GM12878 (cell line): Measurements from ENCODE around the gene TGFB1I1. TPM values are rescaled to one million over a fixed set of nuclear protein-coding genes. Genes with fewer than 3 reads are reported as not detected.

Experiments
- ATAC-seq: fragments of 200-7000 bp; cut with Tn5 transposase; 3 replicates; pipeline ENCODE4 v1.9.1; 2020; ENCODE audit warnings: mild to moderate bottlenecking, moderate library complexity
- BruUV-seq: library from RNA; stranded (reverse); fragments of 400-500 nt; replicated peaks from 2 replicates; lab custom pipeline; 2021; lab: Mats Ljungman, UMichigan
- CTCF ChIA-PET: fragments of 300-600 bp; sonication (Branson Sonifier 250); formaldehyde crosslinking; extraction: SDS; loops from one replicate; lab custom pipeline; 2021; ENCODE audit warnings: inconsistent platforms; lab: Yijun Ruan, JAX
- POLR2A ChIA-PET: fragments of 350-600 bp; formaldehyde crosslinking; extraction: SDS; loops from one replicate; lab custom pipeline; 2021; ENCODE audit warnings: inconsistent platforms; lab: Charles Lee
- RAD21 ChIA-PET: fragments of 300-600 bp; sonication (Branson Sonifier 250); formaldehyde crosslinking; loops from one replicate; lab custom pipeline; 2023; ENCODE audit warnings: antibody characterized with exemption; ENCODE audit not compliant: unreplicated experiment; lab: Charles Lee
- SMC1A ChIA-PET: fragments of 300-600 bp; sonication (Branson Sonifier 250); formaldehyde crosslinking; loops from one replicate; lab custom pipeline; 2023; ENCODE audit not compliant: unreplicated experiment, uncharacterized antibody; lab: Charles Lee
- DNase-seq: peaks from one replicate; pipeline ENCODE4 v3.0.0-alpha.2; 2011; ENCODE audit warnings: low read depth, low spot score
- FAIRE-seq: peaks from 3 replicates; lab custom pipeline; 2011; peaks lifted over from hg19 to GRCh38; lab: Jason Lieb, UNC
- H2AFZ ChIP-seq: 2 replicates; pipeline ENCODE4 v1.6.0; 2011; ENCODE audit warnings: low read depth, low read length, control low read depth; ENCODE audit not compliant: control insufficient read depth
- H3K27ac ChIP-seq: 2 replicates; pipeline ENCODE4 v1.5.1; 2011; ENCODE audit warnings: control low read depth; ENCODE audit not compliant: control insufficient read depth, insufficient read depth
- H3K27me3 ChIP-seq, 2 experiments: replicated peaks in 1 of 2; 2 replicates each; pipeline versions ENCODE4 v1.6.0 to v1.6.1; 2011; ENCODE audit warnings: low read length in 1 of 2; ENCODE audit not compliant: control insufficient read depth in 2 of 2, insufficient read depth in 2 of 2
- H3K36me3 ChIP-seq, 2 experiments: 2 replicates each; pipeline ENCODE4 v1.5.1; 2011; ENCODE audit warnings: low read length in 1 of 2; ENCODE audit not compliant: control insufficient read depth in 2 of 2, insufficient read depth in 2 of 2
- H3K4me1 ChIP-seq: 2 replicates; pipeline ENCODE4 v1.6.1; 2011; ENCODE audit warnings: mild to moderate bottlenecking, low read length, moderate library complexity, mixed read lengths; ENCODE audit not compliant: control insufficient read depth, insufficient read depth
- H3K4me2 ChIP-seq: 2 replicates; pipeline ENCODE4 v1.6.0; 2011; ENCODE audit warnings: control low read depth; ENCODE audit not compliant: control insufficient read depth, insufficient read depth
- H3K4me3 ChIP-seq: fragments of 200-600 bp; sonication (generic); 2 replicates; pipeline ENCODE4 v1.5.1; 2016
- H3K79me2 ChIP-seq: 2 replicates; pipeline ENCODE4 v1.6.0; 2011; ENCODE audit warnings: low read length; ENCODE audit not compliant: control insufficient read depth, insufficient read depth
- H3K9ac ChIP-seq: 2 replicates; pipeline ENCODE4 v1.8.0; 2011; ENCODE audit warnings: low read length, control low read depth, mixed read lengths; ENCODE audit not compliant: control insufficient read depth, insufficient read depth
- H3K9me3 ChIP-seq: replicated peaks from 3 replicates; pipeline ENCODE4 v1.5.1; 2011; ENCODE audit warnings: mild to moderate bottlenecking, low read length; ENCODE audit not compliant: control insufficient read depth, insufficient read depth
- H4K20me1 ChIP-seq: 2 replicates; pipeline ENCODE4 v1.6.0; 2011; ENCODE audit not compliant: control insufficient read depth, insufficient read depth
- E2F4 ChIP-seq: IDR thresholded peaks from 2 replicates; pipeline ENCODE4 v1.6.1; 2012; ENCODE audit warnings: low read depth, low read length, improper control_type of control experiment
- FOS ChIP-seq: IDR thresholded peaks from 3 replicates; pipeline ENCODE4 v1.6.1; 2011; ENCODE audit warnings: borderline replicate concordance; ENCODE audit not compliant: insufficient read length; ENCODE audit errors: extremely low read depth
- JUNB ChIP-seq: IDR thresholded peaks from 2 replicates; pipeline ENCODE4 v1.6.1; 2016; ENCODE audit warnings: antibody characterized with exemption, mild to moderate bottlenecking
- MEF2A ChIP-seq: IDR thresholded peaks from 2 replicates; pipeline ENCODE4 v1.6.1; 2011; ENCODE audit warnings: low read depth, mild to moderate bottlenecking, low read length, moderate library complexity; ENCODE audit not compliant: insufficient read depth
- MTA2 ChIP-seq: fragments of 450-650 bp; IDR thresholded peaks from 2 replicates; pipeline ENCODE4 v1.6.1; 2016; ENCODE audit warnings: low read depth, mild to moderate bottlenecking, moderate library complexity
- POLR2A ChIP-seq: IDR thresholded peaks from 2 replicates; pipeline ENCODE4 v1.6.1; 2011; ENCODE audit warnings: low read depth, mild to moderate bottlenecking, low read length
- POLR2AphosphoS5 ChIP-seq: IDR thresholded peaks from 2 replicates; pipeline ENCODE4 v1.6.1; 2011; ENCODE audit warnings: mild to moderate bottlenecking, low read length, inconsistent platforms
- RELA ChIP-seq: fragments of 450-650 bp; IDR thresholded peaks from 2 replicates; pipeline ENCODE4 v1.8.0; 2014; ENCODE audit warnings: borderline replicate concordance; ENCODE audit not compliant: partially characterized antibody
- SUZ12 ChIP-seq: fragments of 200-600 bp; sonication (generic); IDR thresholded peaks from one replicate; pipeline ENCODE4 v1.6.1; 2018; ENCODE audit warnings: antibody characterized with exemption, mild to moderate bottlenecking; ENCODE audit not compliant: unreplicated experiment
- TCF3 ChIP-seq: IDR thresholded peaks from 2 replicates; pipeline ENCODE4 v1.6.1; 2012; ENCODE audit warnings: low read depth, mild to moderate bottlenecking, low read length, borderline replicate concordance; ENCODE audit not compliant: insufficient read depth
- USF1 ChIP-seq: IDR thresholded peaks from 2 replicates; pipeline ENCODE4 v1.6.1; 2011; ENCODE audit warnings: borderline replicate concordance, low read depth, mild to moderate bottlenecking, moderate library complexity, mixed read lengths, low read length; ENCODE audit not compliant: insufficient read depth; ENCODE audit errors: extremely low read length
- WRNIP1 ChIP-seq: IDR thresholded peaks from 2 replicates; pipeline ENCODE4 v1.6.1; 2011; ENCODE audit warnings: low read depth, low read length, improper control_type of control experiment, borderline replicate concordance
- YBX1 ChIP-seq: fragments of 450-650 bp; IDR thresholded peaks from 2 replicates; pipeline ENCODE4 v1.6.1; 2016; ENCODE audit warnings: antibody characterized with exemption
- ZNF207 ChIP-seq: fragments of 450-650 bp; IDR thresholded peaks from 2 replicates; pipeline ENCODE4 v1.6.1; 2014; ENCODE audit warnings: antibody characterized with exemption, mild to moderate bottlenecking, borderline replicate concordance
- ZNF274 ChIP-seq: IDR thresholded peaks from one replicate; pipeline ENCODE4 v1.8.0; 2011; ENCODE audit not compliant: insufficient read length, insufficient read depth
- ZNF622 ChIP-seq: fragments of 450-650 bp; IDR thresholded peaks from 2 replicates; pipeline ENCODE4 v1.6.1; 2017; ENCODE audit warnings: mild to moderate bottlenecking, inconsistent platforms
- ZSCAN29 ChIP-seq: fragments of 450-650 bp; IDR thresholded peaks from 2 replicates; pipeline ENCODE4 v1.6.1; 2017; ENCODE audit warnings: mild to moderate bottlenecking, moderate library complexity
- WGBS: methylation state at CpG from one replicate; pipeline ENCODE4 v1.1.6; 2016; ENCODE audit warnings: low lambda C conversion rate; ENCODE audit not compliant: insufficient replicate concordance, insufficient coverage; ENCODE audit errors: missing lambda C conversion rate; 5-methylcytosine and 5-hydroxymethylcytosine counted together
- in situ Hi-C: fragments of 300-500 bp; cut with MboI; formaldehyde crosslinking; loops from 9 replicates; pipeline ENCODE4 v1.14.3; 2018; ENCODE audit warnings: mixed read lengths
- intact Hi-C: fragments of 100-400 bp; cut with micrococcal nuclease; formaldehyde crosslinking; loops from one replicate; pipeline ENCODE4 v1.14.2; 2022; ENCODE audit not compliant: unreplicated experiment
- polyA plus RNA-seq, 11 experiments: library from polyadenylated mRNA; depleted of rRNA in 4 of 11; unstranded in 6 of 11; stranded (reverse) in 5 of 11; fragments of >200 nt; fragmentation: Nextera tagmentation in 4 of 11; fragmentation: Illumina TruSeq in 1 of 11; extraction: Ambion mirVana in 4 of 11; extraction: Trizol in 1 of 11; gene quantifications; 1 replicate in 1 of 11; 2 replicates in 10 of 11; pipeline versions ENCODE4 v1.2.1 to v1.2.3, GENCODE V29; 2011 to 2016; ENCODE audit warnings: inconsistent platforms in 2 of 11, missing spikeins in 2 of 11, low read depth in 1 of 11
- total RNA-seq, 4 experiments: library from RNA; depleted of rRNA in 3 of 4; stranded (reverse); fragments of >200 nt in 3 of 4; fragmentation: Illumina TruSeq in 1 of 4; extraction: Trizol in 1 of 4; gene quantifications; 2 replicates each; pipeline versions ENCODE4 v1.2.1 to v1.2.3, GENCODE V29; 2013 to 2021
- TF ChIP-seq, protein P1 (sequence below): fragments of 450-650 bp; formaldehyde crosslinking; IDR thresholded peaks from 2 replicates; pipeline ENCODE4 v1.4.0; 2022; ENCODE audit warnings: mild to moderate bottlenecking, moderate library complexity

The TGFB1I1 gene
- total and polyA plus RNA-seq, 10 of the 15 experiments (the other 5 are each of a cell fraction or from before 2014, with no cell fraction given) = 0.13 to 2.3 (median 0.41) TPM; not detected in 2

- no peak for TF ChIP-seq MEF2A
- no peak for TF ChIP-seq POLR2A
- TF ChIP-seq TCF3 = no peak
- TF ChIP-seq ZNF622 = no peak
- no peak for TF ChIP-seq RELA
- TF ChIP-seq FOS = no peak
- TF ChIP-seq JUNB = no peak
- TF ChIP-seq ZNF207 = no peak
- TF ChIP-seq, protein P1, sequence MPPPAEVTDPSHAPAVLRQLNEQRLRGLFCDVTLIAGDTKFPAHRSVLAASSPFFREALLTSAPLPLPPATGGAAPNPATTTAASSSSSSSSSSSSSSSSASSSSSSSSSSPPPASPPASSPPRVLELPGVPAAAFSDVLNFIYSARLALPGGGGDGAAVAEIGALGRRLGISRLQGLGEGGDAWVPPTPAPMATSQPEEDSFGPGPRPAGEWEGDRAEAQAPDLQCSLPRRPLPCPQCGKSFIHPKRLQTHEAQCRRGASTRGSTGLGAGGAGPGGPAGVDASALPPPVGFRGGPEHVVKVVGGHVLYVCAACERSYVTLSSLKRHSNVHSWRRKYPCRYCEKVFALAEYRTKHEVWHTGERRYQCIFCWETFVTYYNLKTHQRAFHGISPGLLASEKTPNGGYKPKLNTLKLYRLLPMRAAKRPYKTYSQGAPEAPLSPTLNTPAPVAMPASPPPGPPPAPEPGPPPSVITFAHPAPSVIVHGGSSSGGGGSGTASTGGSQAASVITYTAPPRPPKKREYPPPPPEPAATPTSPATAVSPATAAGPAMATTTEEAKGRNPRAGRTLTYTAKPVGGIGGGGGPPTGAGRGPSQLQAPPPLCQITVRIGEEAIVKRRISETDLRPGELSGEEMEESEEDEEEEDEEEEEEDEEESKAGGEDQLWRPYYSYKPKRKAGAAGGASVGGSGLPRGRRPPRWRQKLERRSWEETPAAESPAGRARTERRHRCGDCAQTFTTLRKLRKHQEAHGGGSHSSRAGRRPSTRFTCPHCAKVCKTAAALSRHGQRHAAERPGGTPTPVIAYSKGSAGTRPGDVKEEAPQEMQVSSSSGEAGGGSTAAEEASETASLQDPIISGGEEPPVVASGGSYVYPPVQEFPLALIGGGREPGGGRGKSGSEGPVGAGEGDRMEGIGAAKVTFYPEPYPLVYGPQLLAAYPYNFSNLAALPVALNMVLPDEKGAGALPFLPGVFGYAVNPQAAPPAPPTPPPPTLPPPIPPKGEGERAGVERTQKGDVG (CRISPR knock-in tag) = no peak
These were observed 9.0 kb downstream of the TGFB1I1 start (continued) for GRCh38 chr16:31480851-31481536.

DNA sequence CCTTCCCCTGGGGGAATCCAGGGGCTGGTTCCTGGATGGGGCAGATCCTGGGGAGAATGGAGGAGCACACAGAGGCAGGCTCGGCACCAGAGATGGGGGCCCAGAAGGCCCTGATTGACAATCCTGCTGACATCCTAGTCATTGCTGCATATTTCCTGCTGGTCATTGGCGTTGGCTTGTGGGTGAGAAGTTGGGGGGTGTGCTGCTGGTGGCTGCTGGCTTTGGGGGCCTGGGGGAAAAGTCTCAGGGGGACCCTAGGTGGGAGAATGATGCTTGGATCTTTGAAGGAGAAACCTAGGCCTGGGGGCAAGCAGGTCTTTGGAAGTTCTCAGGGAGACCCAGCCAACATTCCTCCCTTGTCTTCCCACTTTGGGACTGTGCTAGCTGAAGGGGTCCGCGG lies 11.1 kb downstream of the TGFB1I1 start, which contains the start of gene SLC5A2:
SLC5A2 (plus strand) TSS at position 43 of the 400 bp plus-strand sequence; CDS start at position 57, 14 bp downstream.
- intact Hi-C loops (no loop called here), in situ Hi-C loops (no loop called here)
- no peak for DNase-seq
- H3K79me2 ChIP-seq = no peaks in the 10 kb centered on the region
- no peak within 1 kb of the TSS for H3K27ac ChIP-seq
- no peak for TF ChIP-seq USF1
- no peak for TF ChIP-seq SUZ12
- TF ChIP-seq YBX1 = no peak
- TF ChIP-seq ZNF274 = no peak
- no peak for TF ChIP-seq ZSCAN29
- TF ChIP-seq RELA = no peak
- TF ChIP-seq WRNIP1 = no peak
- no peak for TF ChIP-seq MTA2
- TF ChIP-seq E2F4 = no peak
- no peak for TF ChIP-seq POLR2AphosphoS5
- no peaks in the 10 kb centered on the region; a peak in 1 of 4 replicates for H3K36me3 ChIP-seq
- 18% methylated on average over 4 of the region's 4 CpGs for WGBS
- no peak within 1 kb of the TSS for H3K4me3 ChIP-seq
- 0 out of 2 replicates have a peak, but pooled peaks cover 2% of the 10 kb centered on the region for H3K4me1 ChIP-seq
- no peak within 1 kb of the TSS for H3K4me2 ChIP-seq
- ATAC-seq = no peak
- H3K27me3 ChIP-seq = peaks cover 0 to 6% of the 10 kb centered on the region in 2 experiments; a peak in 3 of 4 replicates
- ChIA-PET RAD21 (no interaction called here), SMC1A (interaction anchor here (0.6 kb wide), 1 partner anchor 383 kb away, joined by 3 read pairs; no protein-coding TSS in a partner anchor), CTCF (no interaction called here), POLR2A (no interaction called here)
- no peak within 1 kb of the TSS for H3K9ac ChIP-seq
- no peak for FAIRE-seq
- BruUV-seq = no TSS peak
- no peaks in the 10 kb centered on the region for H4K20me1 ChIP-seq
- no peaks in the 10 kb centered on the region for H3K9me3 ChIP-seq
- no peak within 1 kb of the TSS for H2AFZ ChIP-seq
